HG03097 (cell line): Measurements from ENCODE around the gene RAB8A.

Source experiments
- ATAC-seq: cut with Tn5 transposase; IDR thresholded peaks from one replicate; pipeline ENCODE4 v1.9.1; 2021; ENCODE audit not compliant: unreplicated experiment, low FRiP score

RAB8A gene

DNA sequence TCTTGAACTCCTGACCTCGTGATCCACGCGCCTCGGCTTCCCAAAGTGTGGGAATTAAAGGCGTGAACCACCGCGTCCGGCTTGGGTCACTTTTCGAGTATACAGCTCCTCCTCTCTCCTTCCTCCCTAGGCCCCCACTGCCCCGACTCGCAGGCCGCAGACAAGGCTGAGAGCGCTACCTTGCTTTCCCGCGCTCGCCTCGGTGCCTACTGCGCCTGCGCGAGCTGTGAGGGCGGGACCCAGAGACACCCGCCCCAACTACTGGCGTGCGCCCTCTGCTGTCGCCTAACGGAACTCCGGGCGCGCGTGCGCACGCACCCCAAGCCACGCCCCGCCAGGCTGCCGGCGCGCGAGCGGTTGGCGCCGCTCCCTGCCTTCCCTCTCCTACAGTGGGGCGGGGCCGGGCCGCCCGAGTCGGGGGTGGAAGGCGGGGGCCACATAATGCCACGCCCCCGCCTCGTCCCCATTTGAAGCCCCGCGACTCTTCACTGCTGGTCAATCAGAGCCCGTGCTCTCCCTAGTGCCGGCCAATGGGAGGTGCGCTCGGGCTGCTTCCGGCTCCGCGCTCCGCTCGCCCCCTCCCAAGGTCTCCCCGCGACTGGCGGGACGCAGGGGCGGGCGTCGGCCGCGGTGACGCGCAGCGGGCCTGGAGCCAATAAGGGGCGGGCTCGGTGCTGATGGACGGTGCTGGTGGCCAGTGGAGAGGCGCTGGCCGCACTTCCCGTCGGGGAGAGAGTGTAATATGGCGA lies at the start of gene RAB8A:
Gene RAB8A, plus strand, starts transcription at position 730 of the 749 bp plus-strand sequence. Its CDS starts 13 bp downstream, at position 743.
- ATAC-seq = peak; percentile 87

DNA sequence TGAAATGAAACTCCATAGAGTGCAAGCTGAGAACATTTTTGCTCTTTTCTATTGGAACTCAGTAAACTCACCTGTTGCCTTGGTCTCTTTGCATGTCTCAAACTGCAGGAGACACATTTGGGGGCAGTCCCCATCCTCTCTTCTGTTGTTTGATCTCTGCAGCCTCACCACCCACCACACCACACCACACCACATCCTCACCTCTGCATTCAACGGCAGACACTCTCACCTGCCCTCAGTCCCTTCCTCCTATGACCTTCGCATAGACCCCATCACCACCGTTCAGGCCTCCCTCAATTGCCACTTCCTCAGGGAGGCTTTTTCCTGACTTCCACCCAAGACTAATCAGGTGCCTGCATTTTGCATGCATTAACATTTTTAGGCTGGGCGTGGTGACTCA lies 49.7 kb upstream of the RAB8A start:
- no peak for ATAC-seq

- no peak for ATAC-seq
These were observed 48.9 kb upstream of the RAB8A start for GRCh38 chr19:16062789-16063188.

- ATAC-seq = no peak
These were observed 47.3 kb upstream of the RAB8A start for GRCh38 chr19:16064209-16064889.

- no peak for ATAC-seq
These were observed 45.0 kb upstream of the RAB8A start for GRCh38 chr19:16066611-16067104.

- ATAC-seq = no peak
These were observed 44.3 kb upstream of the RAB8A start for GRCh38 chr19:16067205-16067938.

- ATAC-seq = no peak
These were observed 42.9 kb upstream of the RAB8A start for GRCh38 chr19:16068696-16069259.

GRCh38 chr19:16069813-16070365 lies 41.8 kb upstream of the RAB8A start:
- no peak for ATAC-seq

DNA sequence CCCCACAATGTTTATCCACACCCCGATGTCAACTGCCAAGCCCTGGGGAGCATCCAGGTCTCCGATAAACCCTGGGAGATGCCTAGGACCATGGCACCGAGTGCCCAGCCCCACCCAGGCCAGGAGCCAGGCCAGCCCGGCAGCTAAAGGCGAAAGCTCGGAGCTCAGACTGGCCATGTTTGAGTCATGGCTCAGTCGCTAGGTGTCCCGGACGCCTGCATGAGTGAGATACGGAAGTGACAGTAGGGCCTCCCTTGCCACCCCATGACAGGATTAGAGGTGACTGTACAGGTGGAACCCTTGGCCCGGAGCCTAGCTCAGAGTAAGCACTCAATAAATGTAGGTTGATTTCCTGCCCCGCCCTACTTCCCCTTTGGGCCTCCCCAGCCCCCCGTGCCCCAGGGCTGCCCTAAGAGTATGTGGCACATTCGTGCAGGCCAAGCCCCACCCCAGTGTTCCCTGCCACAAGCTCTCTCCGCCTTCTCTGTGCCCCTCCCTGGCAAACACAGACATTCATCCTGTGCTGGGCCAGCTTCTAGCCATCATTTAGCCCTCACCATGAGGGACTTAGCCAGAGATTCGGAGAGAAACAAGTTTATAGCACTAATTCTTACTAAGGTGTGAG lies 41.2 kb upstream of the RAB8A start:
- ATAC-seq = peak; percentile 70

DNA sequence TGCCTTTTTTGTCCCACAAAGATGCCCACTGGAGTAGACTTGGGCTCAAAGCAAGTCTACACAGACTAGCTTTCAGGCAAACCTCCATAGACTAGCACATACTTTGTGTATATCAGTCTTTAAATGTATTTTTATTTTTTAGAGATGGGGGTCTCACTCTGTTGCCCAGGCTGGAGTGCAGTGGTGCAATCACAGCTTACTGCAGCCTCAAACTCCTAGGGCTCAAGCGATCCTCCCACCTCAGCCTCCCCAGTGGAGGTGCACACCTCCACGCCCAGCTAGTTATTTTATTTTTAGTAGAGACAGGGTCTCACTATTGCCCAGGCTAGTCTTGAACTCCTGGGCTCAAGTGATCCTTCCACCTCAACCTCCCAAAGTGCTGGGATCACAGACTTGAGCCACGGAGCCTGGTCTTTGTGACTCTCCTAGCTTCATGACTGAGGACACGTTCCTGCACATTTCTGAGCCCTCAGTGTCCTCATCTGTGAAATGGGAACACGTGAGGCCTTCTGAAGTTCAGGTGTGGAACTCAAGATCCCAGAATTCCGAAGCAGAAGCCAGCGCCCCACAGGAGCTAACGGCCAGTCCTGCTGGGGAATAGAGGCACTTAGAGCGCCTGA lies 40.5 kb upstream of the RAB8A start:
- no peak for ATAC-seq

- ATAC-seq = no peak
These were observed 38.2 kb upstream of the RAB8A start for GRCh38 chr19:16073481-16073880.

GRCh38 chr19:16073988-16074387 lies 37.7 kb upstream of the RAB8A start:
- ATAC-seq = no peak

DNA sequence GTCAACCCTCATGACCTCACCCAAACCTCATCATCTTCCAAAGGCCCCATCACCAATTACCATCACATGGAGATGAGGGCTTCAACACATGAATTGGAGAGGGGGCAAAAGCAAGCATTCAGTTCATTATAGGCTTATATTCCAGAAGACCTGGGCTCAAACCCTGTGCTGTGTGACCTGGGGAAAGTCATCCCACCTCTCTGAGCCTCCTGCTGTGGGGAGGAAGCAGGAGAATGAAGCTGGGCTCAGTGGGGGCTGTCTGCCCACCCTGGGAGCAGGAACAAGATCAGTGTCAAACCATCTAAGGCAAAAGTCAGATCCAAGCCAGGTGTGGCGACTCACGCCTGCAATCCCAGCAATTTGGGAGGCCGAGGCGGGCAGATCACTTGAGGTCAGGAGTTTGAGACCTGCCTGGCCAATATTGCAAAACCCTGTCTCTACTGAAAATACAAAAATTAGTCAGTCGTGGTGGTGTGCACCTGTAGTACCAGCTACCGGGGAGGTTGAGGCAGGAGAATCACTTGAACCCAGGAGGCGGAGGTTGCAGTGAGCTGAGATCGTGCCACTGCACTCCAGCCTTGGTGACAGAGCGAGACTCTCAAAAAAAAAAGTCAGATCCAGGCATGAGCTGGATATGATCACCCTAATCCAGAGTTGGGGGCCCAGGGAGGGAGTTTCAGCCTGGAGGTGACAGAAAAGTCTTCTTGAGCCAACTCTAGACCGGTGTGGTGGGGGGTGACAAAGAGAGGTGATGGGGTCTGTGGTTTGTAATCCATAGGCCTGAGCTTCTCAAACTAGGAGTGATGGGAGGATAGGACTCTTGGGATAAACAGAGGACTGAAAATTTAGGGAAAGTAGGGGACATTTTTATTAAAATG lies 37.0 kb upstream of the RAB8A start:
- no peak for ATAC-seq

GRCh38 chr19:16075430-16076153 lies 36.1 kb upstream of the RAB8A start:
- no peak for ATAC-seq

- peak; percentile 44 for ATAC-seq
These were observed 35.3 kb upstream of the RAB8A start, which contains the start of gene TPM4 for GRCh38 chr19:16076154-16076957. TPM4 (plus strand) TSS chr19:16076495; CDS start chr19:16076566, 71 bp downstream.

GRCh38 chr19:16076958-16077611 lies 34.6 kb upstream of the RAB8A start:
- no peak for ATAC-seq
